Activated CD4-positive, alpha-beta T cell treated with anti-CD3 and anti-CD28 coated beads for 24 hours (primary cell): Measurements from ENCODE around the gene SFTPA2.
"Not testable (repeated sequence)": the region's sequence is repeated elsewhere in the genome, so short reads cannot be mapped to it uniquely, and the experiment has no call there.

Experiments used
- DNase-seq, 2 donors: peaks; one replicate each; pipeline ENCODE4 v3.0.0-alpha.2; 2020; ENCODE audit warnings: low read depth in 2 of 2

The SFTPA2 gene

DNA sequence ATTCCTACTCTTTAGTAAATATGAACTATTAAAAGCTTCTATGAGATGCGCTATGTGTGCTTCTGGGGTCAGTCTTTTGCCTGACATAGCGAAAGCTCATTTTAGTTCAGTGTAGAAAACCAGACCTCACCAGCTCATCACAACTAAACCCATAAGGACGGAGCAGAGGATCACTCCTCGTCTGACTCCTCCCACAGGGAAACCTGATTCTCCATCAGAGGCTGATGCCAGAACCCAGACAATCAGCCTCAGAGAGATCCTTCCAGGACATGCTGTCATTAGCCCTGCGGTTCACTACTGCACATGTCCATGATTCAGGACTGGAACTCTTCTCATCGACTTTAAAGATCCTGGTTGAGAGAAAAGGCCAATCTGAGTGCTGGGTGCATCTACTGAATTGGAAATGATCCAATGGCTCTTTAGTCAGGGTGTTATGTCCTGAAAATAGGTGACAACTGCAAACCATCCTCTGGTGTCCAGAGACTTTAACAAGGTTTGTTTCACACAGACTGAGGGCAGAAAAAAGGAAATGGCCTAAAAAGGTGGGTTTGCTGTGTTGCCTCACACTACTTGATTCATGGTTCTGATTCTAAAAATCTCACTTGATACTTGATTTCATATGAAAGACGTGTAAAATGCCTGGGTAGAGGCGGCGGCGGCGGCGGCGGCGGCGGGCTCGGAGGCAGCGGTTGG is 48.2 kb downstream of the SFTPA2 start, which contains the start of gene EIF5AL1:
Gene EIF5AL1 (plus strand): TSS at position 643 of the 693 bp plus-strand sequence. CDS start 117 bp downstream, outside the sequence.
- DNase-seq: not testable (repeated sequence)

DNA sequence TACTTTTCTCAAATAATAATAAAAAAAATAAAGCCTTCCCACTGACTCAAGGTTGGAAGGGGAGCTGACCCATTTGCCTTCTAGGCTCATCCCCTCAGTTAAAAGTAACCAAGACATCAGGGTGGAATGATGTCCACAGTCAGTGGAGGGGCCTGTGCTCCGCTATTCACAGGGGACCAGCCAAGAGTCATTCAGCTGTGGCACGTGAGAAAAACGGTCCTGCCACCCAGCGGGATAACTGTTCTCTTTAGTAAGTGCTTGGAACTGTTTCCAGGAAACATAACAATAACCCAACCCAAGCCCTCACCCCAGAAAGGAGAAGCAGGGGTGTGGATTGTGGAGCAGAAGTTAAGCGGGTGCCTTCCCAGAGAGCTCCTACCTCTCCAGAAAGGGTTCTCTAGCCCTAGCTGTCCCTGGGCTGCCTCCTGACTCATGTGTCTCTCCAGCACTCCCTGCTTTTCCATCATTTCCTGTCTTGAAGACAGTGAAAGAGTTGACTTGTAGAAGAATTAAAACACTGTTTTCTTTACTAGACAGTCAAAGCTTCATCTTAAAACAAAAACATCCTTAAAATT is 50.2 kb downstream of the SFTPA2 start:
- DNase-seq: not testable (repeated sequence)

DNA sequence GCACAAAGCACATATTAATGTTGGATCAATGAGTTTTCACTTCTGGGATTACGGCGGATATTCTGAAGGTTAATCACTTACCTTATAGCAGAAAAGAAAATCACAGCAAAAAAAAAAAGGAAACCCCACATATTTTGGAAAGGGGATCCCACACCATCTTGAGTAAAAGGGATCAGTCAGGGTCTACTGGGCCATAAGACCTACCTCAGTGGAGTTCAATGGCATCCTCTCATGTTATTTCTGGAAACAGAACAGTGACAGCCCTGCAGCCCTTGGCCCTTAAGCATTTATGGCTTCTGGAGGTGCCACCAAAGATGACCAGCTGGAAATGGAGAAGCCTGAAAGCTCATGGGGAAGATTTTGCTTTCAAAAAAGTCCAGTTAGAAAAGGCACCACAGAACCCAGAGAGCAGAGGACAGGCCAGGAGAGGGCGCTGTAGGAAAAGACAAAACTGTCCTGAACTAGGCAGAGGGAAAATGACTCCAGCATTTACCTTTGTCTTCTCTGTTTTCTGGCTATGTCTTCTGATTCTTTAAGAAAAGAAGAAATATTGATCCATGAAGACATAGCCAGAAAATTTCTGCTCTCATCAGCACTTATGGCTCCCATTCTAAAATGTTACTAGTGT is 50.8 kb downstream of the SFTPA2 start:
- DNase-seq: not testable (repeated sequence)

DNA sequence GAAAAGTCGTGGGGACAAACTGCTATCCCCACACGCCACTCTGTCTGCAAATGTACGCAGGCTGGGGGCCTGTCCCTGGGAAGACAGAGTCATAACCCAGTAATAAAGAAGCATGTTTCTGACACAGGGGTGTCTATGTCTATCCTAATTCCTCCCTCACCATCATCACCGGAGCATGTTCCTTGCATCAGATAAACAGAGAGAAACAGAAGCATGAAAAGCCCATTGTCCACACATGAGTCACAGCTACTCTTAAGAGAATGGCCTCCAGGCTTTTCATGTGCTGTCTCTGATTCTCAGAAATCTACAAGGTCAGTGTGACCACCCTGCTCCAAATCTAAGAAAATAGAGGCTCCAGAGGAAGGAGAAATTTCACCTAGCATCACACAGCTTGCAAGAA is 52.0 kb downstream of the SFTPA2 start:
- not testable (repeated sequence) for DNase-seq

DNA sequence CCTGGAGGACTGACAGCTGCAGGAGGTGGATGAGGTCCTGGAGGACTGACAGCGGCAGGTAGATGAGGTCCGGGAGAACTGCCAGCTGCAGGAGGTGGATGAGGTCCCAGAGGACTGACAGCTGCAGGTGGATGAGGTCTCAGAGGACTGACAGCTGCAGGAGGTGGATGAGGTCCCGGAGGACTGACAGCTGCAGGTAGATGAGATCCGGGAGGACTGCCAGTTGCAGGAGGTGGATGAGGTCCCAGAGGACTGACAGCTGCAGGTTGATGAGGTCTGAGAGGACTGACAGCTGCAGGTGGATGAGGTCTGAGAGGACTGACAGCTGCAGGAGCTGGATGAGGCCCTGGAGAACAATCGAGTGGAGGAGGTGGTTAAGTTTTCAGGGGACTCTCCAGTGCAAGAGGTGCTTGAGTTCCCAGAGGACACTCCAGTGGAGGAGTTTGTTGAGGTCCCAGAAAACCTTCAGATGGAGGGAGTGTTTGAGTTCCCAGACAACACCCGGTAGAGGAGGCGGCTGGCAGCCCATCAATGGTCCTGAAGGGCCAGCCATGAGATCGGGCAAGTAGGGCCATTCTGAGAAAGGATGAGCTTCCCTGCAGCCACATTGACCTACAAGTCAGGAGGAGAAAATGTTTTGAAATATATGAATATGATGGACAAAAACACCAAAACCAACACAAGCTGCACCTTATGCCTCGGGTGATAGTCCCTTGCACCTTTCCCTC is 52.6 kb downstream of the SFTPA2 start:
- DNase-seq: no peak
